ENCODE data around the gene LTBP3. TPM values are rescaled to one million over a fixed set of nuclear protein-coding genes. Genes with fewer than 3 reads are reported as not detected.

Gene LTBP3
- total RNA-seq, 1 donor = 23.7 TPM

DNA sequence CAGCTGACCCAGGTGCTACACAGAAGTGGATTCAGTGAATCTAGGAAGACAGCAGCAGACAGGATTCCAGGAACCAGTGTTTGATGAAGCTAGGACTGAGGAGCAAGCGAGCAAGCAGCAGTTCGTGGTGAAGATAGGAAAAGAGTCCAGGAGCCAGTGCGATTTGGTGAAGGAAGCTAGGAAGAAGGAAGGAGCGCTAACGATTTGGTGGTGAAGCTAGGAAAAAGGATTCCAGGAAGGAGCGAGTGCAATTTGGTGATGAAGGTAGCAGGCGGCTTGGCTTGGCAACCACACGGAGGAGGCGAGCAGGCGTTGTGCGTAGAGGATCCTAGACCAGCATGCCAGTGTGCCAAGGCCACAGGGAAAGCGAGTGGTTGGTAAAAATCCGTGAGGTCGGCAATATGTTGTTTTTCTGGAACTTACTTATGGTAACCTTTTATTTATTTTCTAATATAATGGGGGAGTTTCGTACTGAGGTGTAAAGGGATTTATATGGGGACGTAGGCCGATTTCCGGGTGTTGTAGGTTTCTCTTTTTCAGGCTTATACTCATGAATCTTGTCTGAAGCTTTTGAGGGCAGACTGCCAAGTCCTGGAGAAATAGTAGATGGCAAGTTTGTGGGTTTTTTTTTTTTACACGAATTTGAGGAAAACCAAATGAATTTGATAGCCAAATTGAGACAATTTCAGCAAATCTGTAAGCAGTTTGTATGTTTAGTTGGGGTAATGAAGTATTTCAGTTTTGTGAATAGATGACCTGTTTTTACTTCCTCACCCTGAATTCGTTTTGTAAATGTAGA is 57.6 kb downstream of the LTBP3 start:
- peak overlapping the region; percentile 96 for H3K4me3 ChIP-seq (ENCODE audit: low read depth, low read length)
- TF ChIP-seq, protein P1, sequence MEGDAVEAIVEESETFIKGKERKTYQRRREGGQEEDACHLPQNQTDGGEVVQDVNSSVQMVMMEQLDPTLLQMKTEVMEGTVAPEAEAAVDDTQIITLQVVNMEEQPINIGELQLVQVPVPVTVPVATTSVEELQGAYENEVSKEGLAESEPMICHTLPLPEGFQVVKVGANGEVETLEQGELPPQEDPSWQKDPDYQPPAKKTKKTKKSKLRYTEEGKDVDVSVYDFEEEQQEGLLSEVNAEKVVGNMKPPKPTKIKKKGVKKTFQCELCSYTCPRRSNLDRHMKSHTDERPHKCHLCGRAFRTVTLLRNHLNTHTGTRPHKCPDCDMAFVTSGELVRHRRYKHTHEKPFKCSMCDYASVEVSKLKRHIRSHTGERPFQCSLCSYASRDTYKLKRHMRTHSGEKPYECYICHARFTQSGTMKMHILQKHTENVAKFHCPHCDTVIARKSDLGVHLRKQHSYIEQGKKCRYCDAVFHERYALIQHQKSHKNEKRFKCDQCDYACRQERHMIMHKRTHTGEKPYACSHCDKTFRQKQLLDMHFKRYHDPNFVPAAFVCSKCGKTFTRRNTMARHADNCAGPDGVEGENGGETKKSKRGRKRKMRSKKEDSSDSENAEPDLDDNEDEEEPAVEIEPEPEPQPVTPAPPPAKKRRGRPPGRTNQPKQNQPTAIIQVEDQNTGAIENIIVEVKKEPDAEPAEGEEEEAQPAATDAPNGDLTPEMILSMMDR (IDR thresholded peaks at IDR 0.05; ENCODE audit: insufficient read depth, low read depth, low read length) = no peak
- DNase-seq (ENCODE audit: low read depth) = peak; percentile 58

DNA sequence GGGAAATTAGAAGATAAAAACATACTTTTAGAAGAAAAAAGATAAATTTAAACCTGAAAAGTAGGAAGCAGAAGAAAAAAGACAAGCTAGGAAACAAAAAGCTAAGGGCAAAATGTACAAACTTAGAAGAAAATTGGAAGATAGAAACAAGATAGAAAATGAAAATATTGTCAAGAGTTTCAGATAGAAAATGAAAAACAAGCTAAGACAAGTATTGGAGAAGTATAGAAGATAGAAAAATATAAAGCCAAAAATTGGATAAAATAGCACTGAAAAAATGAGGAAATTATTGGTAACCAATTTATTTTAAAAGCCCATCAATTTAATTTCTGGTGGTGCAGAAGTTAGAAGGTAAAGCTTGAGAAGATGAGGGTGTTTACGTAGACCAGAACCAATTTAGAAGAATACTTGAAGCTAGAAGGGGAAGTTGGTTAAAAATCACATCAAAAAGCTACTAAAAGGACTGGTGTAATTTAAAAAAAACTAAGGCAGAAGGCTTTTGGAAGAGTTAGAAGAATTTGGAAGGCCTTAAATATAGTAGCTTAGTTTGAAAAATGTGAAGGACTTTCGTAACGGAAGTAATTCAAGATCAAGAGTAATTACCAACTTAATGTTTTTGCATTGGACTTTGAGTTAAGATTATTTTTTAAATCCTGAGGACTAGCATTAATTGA is 58.3 kb downstream of the LTBP3 start:
- DNase-seq (ENCODE audit: low read depth) = no peak
- H3K4me3 ChIP-seq (ENCODE audit: low read depth, low read length) = peak overlapping the region; percentile 96
- TF ChIP-seq, protein P1 (IDR thresholded peaks at IDR 0.05; ENCODE audit: insufficient read depth, low read depth, low read length) = no peak

DNA sequence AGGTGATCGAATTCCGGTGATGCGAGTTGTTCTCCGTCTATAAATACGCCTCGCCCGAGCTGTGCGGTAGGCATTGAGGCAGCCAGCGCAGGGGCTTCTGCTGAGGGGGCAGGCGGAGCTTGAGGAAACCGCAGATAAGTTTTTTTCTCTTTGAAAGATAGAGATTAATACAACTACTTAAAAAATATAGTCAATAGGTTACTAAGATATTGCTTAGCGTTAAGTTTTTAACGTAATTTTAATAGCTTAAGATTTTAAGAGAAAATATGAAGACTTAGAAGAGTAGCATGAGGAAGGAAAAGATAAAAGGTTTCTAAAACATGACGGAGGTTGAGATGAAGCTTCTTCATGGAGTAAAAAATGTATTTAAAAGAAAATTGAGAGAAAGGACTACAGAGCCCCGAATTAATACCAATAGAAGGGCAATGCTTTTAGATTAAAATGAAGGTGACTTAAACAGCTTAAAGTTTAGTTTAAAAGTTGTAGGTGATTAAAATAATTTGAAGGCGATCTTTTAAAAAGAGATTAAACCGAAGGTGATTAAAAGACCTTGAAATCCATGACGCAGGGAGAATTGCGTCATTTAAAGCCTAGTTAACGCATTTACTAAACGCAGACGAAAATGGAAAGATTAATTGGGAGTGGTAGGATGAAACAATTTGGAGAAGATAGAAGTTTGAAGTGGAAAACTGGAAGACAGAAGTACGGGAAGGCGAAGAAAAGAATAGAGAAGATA is 59.0 kb downstream of the LTBP3 start, which contains the start of gene MALAT1:
MALAT1 (plus strand) TSS at position 69 of the 736 bp plus-strand sequence.
- H3K4me3 ChIP-seq (ENCODE audit: low read depth, low read length) = peak within 1 kb of the TSS; percentile 96
- TF ChIP-seq, protein P1 (IDR thresholded peaks at IDR 0.05; ENCODE audit: insufficient read depth, low read depth, low read length) = no peak
- peak; percentile 97 for DNase-seq (ENCODE audit: low read depth)

DNA sequence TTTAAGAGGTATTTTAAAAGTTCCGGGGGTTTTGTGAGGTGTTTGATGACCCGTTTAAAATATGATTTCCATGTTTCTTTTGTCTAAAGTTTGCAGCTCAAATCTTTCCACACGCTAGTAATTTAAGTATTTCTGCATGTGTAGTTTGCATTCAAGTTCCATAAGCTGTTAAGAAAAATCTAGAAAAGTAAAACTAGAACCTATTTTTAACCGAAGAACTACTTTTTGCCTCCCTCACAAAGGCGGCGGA is 59.5 kb downstream of the LTBP3 start:
- DNase-seq (ENCODE audit: low read depth) = no peak
- TF ChIP-seq, protein P1 (IDR thresholded peaks at IDR 0.05; ENCODE audit: insufficient read depth, low read depth, low read length) = no peak
- H3K4me3 ChIP-seq (ENCODE audit: low read depth, low read length) = peak overlapping the region; percentile 96

DNA sequence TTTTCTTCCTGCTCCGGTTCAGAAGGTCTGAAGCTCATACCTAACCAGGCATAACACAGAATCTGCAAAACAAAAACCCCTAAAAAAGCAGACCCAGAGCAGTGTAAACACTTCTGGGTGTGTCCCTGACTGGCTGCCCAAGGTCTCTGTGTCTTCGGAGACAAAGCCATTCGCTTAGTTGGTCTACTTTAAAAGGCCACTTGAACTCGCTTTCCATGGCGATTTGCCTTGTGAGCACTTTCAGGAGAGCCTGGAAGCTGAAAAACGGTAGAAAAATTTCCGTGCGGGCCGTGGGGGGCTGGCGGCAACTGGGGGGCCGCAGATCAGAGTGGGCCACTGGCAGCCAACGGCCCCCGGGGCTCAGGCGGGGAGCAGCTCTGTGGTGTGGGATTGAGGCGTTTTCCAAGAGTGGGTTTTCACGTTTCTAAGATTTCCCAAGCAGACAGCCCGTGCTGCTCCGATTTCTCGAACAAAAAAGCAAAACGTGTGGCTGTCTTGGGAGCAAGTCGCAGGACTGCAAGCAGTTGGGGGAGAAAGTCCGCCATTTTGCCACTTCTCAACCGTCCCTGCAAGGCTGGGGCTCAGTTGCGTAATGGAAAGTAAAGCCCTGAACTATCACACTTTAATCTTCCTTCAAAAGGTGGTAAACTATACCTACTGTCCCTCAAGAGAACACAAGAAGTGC is 60.0 kb downstream of the LTBP3 start:
- TF ChIP-seq, protein P1 (IDR thresholded peaks at IDR 0.05; ENCODE audit: insufficient read depth, low read depth, low read length) = no peak
- DNase-seq (ENCODE audit: low read depth) = peak; percentile 82
- H3K4me3 ChIP-seq (ENCODE audit: low read depth, low read length) = peak overlapping the region; percentile 96
